Endodermal cell (in vitro differentiated cells): ENCODE measurements around the gene SIT1. TPM values are rescaled to one million over a fixed set of nuclear protein-coding genes. Genes with fewer than 3 reads are reported as not detected.
A peak's percentile ranks its signal among the peaks of the same experiment; 100 is the strongest.

Source experiments
- DNase-seq: peaks from one replicate; pipeline ENCODE4 v3.0.0-alpha.2; 2017
- H3K27ac ChIP-seq: 2 replicates; pipeline ENCODE4 v1.5.1; 2013; ENCODE audit warnings: mild to moderate bottlenecking, low read depth, low read length, moderate library complexity
- H3K27me3 ChIP-seq: 2 replicates; pipeline ENCODE4 v1.6.1; 2013; ENCODE audit warnings: mild to moderate bottlenecking, low read length, moderate library complexity; ENCODE audit not compliant: insufficient read depth, control insufficient read depth, poor library complexity, severe bottlenecking
- H3K36me3 ChIP-seq: 2 replicates; pipeline ENCODE4 v1.7.0; 2013; ENCODE audit warnings: mild to moderate bottlenecking, low read length, moderate library complexity; ENCODE audit not compliant: control insufficient read depth, insufficient read depth
- H3K4me1 ChIP-seq: one replicate; pipeline ENCODE4 v1.7.0; 2013; ENCODE audit warnings: low read length; ENCODE audit not compliant: control insufficient read depth, insufficient read depth
- H3K4me3 ChIP-seq: 2 replicates; pipeline ENCODE4 v1.5.1; 2013; ENCODE audit warnings: mild to moderate bottlenecking, low read length, moderate library complexity
- H3K9ac ChIP-seq: 2 replicates; pipeline ENCODE4 v1.6.1; 2013; ENCODE audit warnings: mild to moderate bottlenecking, low read length, moderate library complexity; ENCODE audit not compliant: poor library complexity, severe bottlenecking; ENCODE audit errors: extremely low read depth
- H3K9me3 ChIP-seq: 2 replicates; pipeline ENCODE4 v1.6.1; 2013; ENCODE audit warnings: mild to moderate bottlenecking, low read length, moderate library complexity; ENCODE audit not compliant: control insufficient read depth
- H3K27ac Mint-ChIP-seq: 2 replicates; pipeline ENCODE4 v1.8.0; 2020; ENCODE audit warnings: mixed read lengths
- H3K27me3 Mint-ChIP-seq: 2 replicates; pipeline ENCODE4 v1.8.0; 2021; ENCODE audit warnings: mild to moderate bottlenecking, mixed read lengths; ENCODE audit not compliant: insufficient read depth
- H3K36me3 Mint-ChIP-seq: 2 replicates; pipeline ENCODE4 v1.8.0; 2020; ENCODE audit warnings: low read depth, mixed read lengths
- H3K4me1 Mint-ChIP-seq: 2 replicates; pipeline ENCODE4 v1.8.0; 2020; ENCODE audit warnings: mixed read lengths
- H3K4me3 Mint-ChIP-seq: 2 replicates; pipeline ENCODE4 v1.8.0; 2020; ENCODE audit warnings: mild to moderate bottlenecking, moderate library complexity, mixed read lengths
- H3K9me3 Mint-ChIP-seq: 2 replicates; pipeline ENCODE4 v1.8.0; 2020; ENCODE audit warnings: mild to moderate bottlenecking, mixed read lengths
- CTCF ChIP-seq: fragments of 200-600 bp; sonication (generic); conservative IDR thresholded peaks from 2 replicates; pipeline ENCODE4 v1.5.0; 2021; ENCODE audit warnings: antibody characterized with exemption, mild to moderate bottlenecking
- WGBS, 2 experiments: methylation state at CpG; one replicate each; pipeline versions ENCODE4 v1.1.5 to v1.1.7; 2013; ENCODE audit warnings: missing lambda C conversion rate in 2 of 2, mixed read lengths in 1 of 2; ENCODE audit not compliant: insufficient coverage in 1 of 2, insufficient read length in 1 of 2; 5-methylcytosine and 5-hydroxymethylcytosine counted together
- total RNA-seq, 2 donors: library from RNA; stranded (reverse); fragmentation: NEBNext Ultra II Directional in 1 of 2; extraction: Animal tissue kit (Norgen Biotek cat#: 25700) in 1 of 2; gene quantifications; 2 replicates in 1 of 2; 3 replicates in 1 of 2; pipeline ENCODE4 v1.2.1, GENCODE V29; 2021

The SIT1 gene
- total RNA-seq, 2 donors from 2014 or later: 0.22 TPM; not detected in 1

- peaks cover 17% of the 10 kb centered on the region for H3K36me3 ChIP-seq
- Mint-ChIP-seq H3K4me1 (peaks cover 14% of the 10 kb centered on the region), H3K27ac (no peak overlapping the region), H3K4me3 (no peak overlapping the region), H3K36me3 (peaks cover 13% of the 10 kb centered on the region), H3K27me3 (peaks cover 5% of the 10 kb centered on the region), H3K9me3 (no peaks in the 10 kb centered on the region)
- H3K9ac ChIP-seq: no peak overlapping the region
- no peak for DNase-seq
- no peaks in the 10 kb centered on the region for H3K9me3 ChIP-seq
- H3K27me3 ChIP-seq: no peaks in the 10 kb centered on the region
- 91 to 96% methylated on average over 4 to 5 of the region's 5 CpGs for WGBS, 2 experiments
- H3K4me1 ChIP-seq: peaks cover 5% of the 10 kb centered on the region
- no peak for TF ChIP-seq CTCF
- H3K27ac ChIP-seq: no peak overlapping the region
- no peak overlapping the region for H3K4me3 ChIP-seq
These were observed 15.8 kb upstream of the SIT1 start for GRCh38 chr9:35666549-35666948.

GRCh38 chr9:35666045-35666444 is 15.3 kb upstream of the SIT1 start:
- H3K27ac Mint-ChIP-seq: no peak overlapping the region

GRCh38 chr9:35665471-35665818 is 14.7 kb upstream of the SIT1 start:
- H3K36me3 ChIP-seq: peaks cover 21% of the 10 kb centered on the region
- Mint-ChIP-seq H3K36me3 (peaks cover 19% of the 10 kb centered on the region), H3K4me3 (peak overlapping the region; percentile 72), H3K9me3 (no peaks in the 10 kb centered on the region), H3K27ac (no peak overlapping the region), H3K27me3 (peaks cover 5% of the 10 kb centered on the region), H3K4me1 (peaks cover 14% of the 10 kb centered on the region)
- no peaks in the 10 kb centered on the region for H3K27me3 ChIP-seq
- no peak overlapping the region for H3K9ac ChIP-seq
- peaks cover 5% of the 10 kb centered on the region for H3K4me1 ChIP-seq
- no peak for TF ChIP-seq CTCF
- peak overlapping the region; percentile 80 for H3K4me3 ChIP-seq
- H3K9me3 ChIP-seq: no peaks in the 10 kb centered on the region
- WGBS, 2 experiments: 82 to 89% methylated on average over 3 to 5 of the region's 5 CpGs
- H3K27ac ChIP-seq: no peak overlapping the region
- no peak for DNase-seq

More at GRCh38 chr9:35666045-35666444, 15.3 kb upstream of the SIT1 start:
- H3K36me3 ChIP-seq: peaks cover 20% of the 10 kb centered on the region
- H3K36me3 Mint-ChIP-seq: peaks cover 13% of the 10 kb centered on the region
- no peak overlapping the region for H3K4me3 ChIP-seq
- H3K4me3 Mint-ChIP-seq: no peak overlapping the region
- peaks cover 14% of the 10 kb centered on the region for H3K4me1 Mint-ChIP-seq
- H3K9ac ChIP-seq: no peak overlapping the region
- DNase-seq: no peak
- peaks cover 5% of the 10 kb centered on the region for H3K27me3 Mint-ChIP-seq
- no peaks in the 10 kb centered on the region for H3K27me3 ChIP-seq
- H3K9me3 ChIP-seq: no peaks in the 10 kb centered on the region
- H3K9me3 Mint-ChIP-seq: no peaks in the 10 kb centered on the region
- no peak for TF ChIP-seq CTCF
- WGBS, 2 experiments: 100% methylated on average over 1 of the region's 1 CpG; no CpG with 5 or more reads in 1 of the 2 experiments
- peaks cover 5% of the 10 kb centered on the region for H3K4me1 ChIP-seq
- no peak overlapping the region for H3K27ac ChIP-seq
